Measurements from ENCODE around the gene APOH.

APOH gene

GRCh38 chr17:66228887-66229782, at the start of gene APOH:
Gene APOH, minus strand, starts transcription at chr17:66229415. Its CDS starts 36 bp downstream, at chr17:66229379.
- H3K27me3 ChIP-seq (ENCODE audit: control insufficient read depth, insufficient read depth, low read length) = no peaks in the 10 kb centered on the region
- H3K27ac ChIP-seq (ENCODE audit: low read depth, low read length) = no peak within 1 kb of the TSS
- H3K4me1 ChIP-seq (ENCODE audit: control insufficient read depth, insufficient read depth, low read length) = no peaks in the 10 kb centered on the region
- no peak within 1 kb of the TSS for H3K4me3 ChIP-seq (ENCODE audit: low read length)
- no peaks in the 10 kb centered on the region for H3K36me3 ChIP-seq (ENCODE audit: control insufficient read depth, insufficient read depth, low read length)
- no peak within 1 kb of the TSS for H3K9ac ChIP-seq (ENCODE audit: low read length)

- Histone ChIP-seq H3K4me3 (ENCODE audit: low read length) (no peak overlapping the region), H3K4me1 (ENCODE audit: control insufficient read depth, insufficient read depth, low read length) (peaks cover 4% of the 10 kb centered on the region), H3K27ac (ENCODE audit: low read depth, low read length) (no peak overlapping the region), H3K9ac (ENCODE audit: low read length) (no peak overlapping the region), H3K27me3 (ENCODE audit: control insufficient read depth, insufficient read depth, low read length) (no peaks in the 10 kb centered on the region), H3K36me3 (ENCODE audit: control insufficient read depth, insufficient read depth, low read length) (no peaks in the 10 kb centered on the region)
These were observed 48.0 kb upstream of the APOH start for GRCh38 chr17:66277191-66277590.

- Histone ChIP-seq H3K27me3 (ENCODE audit: control insufficient read depth, insufficient read depth, low read length) (no peaks in the 10 kb centered on the region), H3K4me3 (ENCODE audit: low read length) (no peak overlapping the region), H3K27ac (ENCODE audit: low read depth, low read length) (no peak overlapping the region), H3K36me3 (ENCODE audit: control insufficient read depth, insufficient read depth, low read length) (no peaks in the 10 kb centered on the region), H3K9ac (ENCODE audit: low read length) (no peak overlapping the region), H3K4me1 (ENCODE audit: control insufficient read depth, insufficient read depth, low read length) (peaks cover 4% of the 10 kb centered on the region)
These were observed 47.2 kb upstream of the APOH start for GRCh38 chr17:66276328-66276937.

GRCh38 chr17:66275651-66276050, 46.4 kb upstream of the APOH start:
- Histone ChIP-seq H3K4me3 (ENCODE audit: low read length) (no peak overlapping the region), H3K9ac (ENCODE audit: low read length) (no peak overlapping the region), H3K4me1 (ENCODE audit: control insufficient read depth, insufficient read depth, low read length) (peaks cover 4% of the 10 kb centered on the region), H3K36me3 (ENCODE audit: control insufficient read depth, insufficient read depth, low read length) (no peaks in the 10 kb centered on the region), H3K27ac (ENCODE audit: low read depth, low read length) (no peak overlapping the region), H3K27me3 (ENCODE audit: control insufficient read depth, insufficient read depth, low read length) (no peaks in the 10 kb centered on the region)

GRCh38 chr17:66273586-66273848, 44.3 kb upstream of the APOH start:
- no peaks in the 10 kb centered on the region for H3K36me3 ChIP-seq (ENCODE audit: control insufficient read depth, insufficient read depth, low read length)
- H3K27ac ChIP-seq (ENCODE audit: low read depth, low read length) = no peak overlapping the region
- H3K27me3 ChIP-seq (ENCODE audit: control insufficient read depth, insufficient read depth, low read length) = no peaks in the 10 kb centered on the region
- no peak overlapping the region for H3K9ac ChIP-seq (ENCODE audit: low read length)
- no peak overlapping the region for H3K4me3 ChIP-seq (ENCODE audit: low read length)
- peaks cover 4% of the 10 kb centered on the region for H3K4me1 ChIP-seq (ENCODE audit: control insufficient read depth, insufficient read depth, low read length)

- Histone ChIP-seq H3K27me3 (ENCODE audit: control insufficient read depth, insufficient read depth, low read length) (no peaks in the 10 kb centered on the region), H3K4me1 (ENCODE audit: control insufficient read depth, insufficient read depth, low read length) (peaks cover 4% of the 10 kb centered on the region), H3K4me3 (ENCODE audit: low read length) (no peak overlapping the region), H3K9ac (ENCODE audit: low read length) (no peak overlapping the region), H3K27ac (ENCODE audit: low read depth, low read length) (no peak overlapping the region), H3K36me3 (ENCODE audit: control insufficient read depth, insufficient read depth, low read length) (no peaks in the 10 kb centered on the region)
These were observed 43.8 kb upstream of the APOH start for GRCh38 chr17:66272811-66273585.

GRCh38 chr17:66271512-66271911, 42.3 kb upstream of the APOH start:
- Histone ChIP-seq H3K27ac (ENCODE audit: low read depth, low read length) (no peak overlapping the region), H3K36me3 (ENCODE audit: control insufficient read depth, insufficient read depth, low read length) (no peaks in the 10 kb centered on the region), H3K27me3 (ENCODE audit: control insufficient read depth, insufficient read depth, low read length) (no peaks in the 10 kb centered on the region), H3K9ac (ENCODE audit: low read length) (no peak overlapping the region), H3K4me3 (ENCODE audit: low read length) (no peak overlapping the region), H3K4me1 (ENCODE audit: control insufficient read depth, insufficient read depth, low read length) (peaks cover 4% of the 10 kb centered on the region)

- Histone ChIP-seq H3K27me3 (ENCODE audit: control insufficient read depth, insufficient read depth, low read length) (no peaks in the 10 kb centered on the region), H3K4me3 (ENCODE audit: low read length) (no peak overlapping the region), H3K9ac (ENCODE audit: low read length) (no peak overlapping the region), H3K4me1 (ENCODE audit: control insufficient read depth, insufficient read depth, low read length) (peaks cover 4% of the 10 kb centered on the region), H3K27ac (ENCODE audit: low read depth, low read length) (no peak overlapping the region), H3K36me3 (ENCODE audit: control insufficient read depth, insufficient read depth, low read length) (no peaks in the 10 kb centered on the region)
These were observed 40.9 kb upstream of the APOH start for GRCh38 chr17:66270106-66270505.

GRCh38 chr17:66268247-66268927, 39.2 kb upstream of the APOH start:
- H3K4me3 ChIP-seq (ENCODE audit: low read length) = no peak overlapping the region
- H3K27ac ChIP-seq (ENCODE audit: low read depth, low read length) = no peak overlapping the region
- H3K27me3 ChIP-seq (ENCODE audit: control insufficient read depth, insufficient read depth, low read length) = no peaks in the 10 kb centered on the region
- H3K36me3 ChIP-seq (ENCODE audit: control insufficient read depth, insufficient read depth, low read length) = no peaks in the 10 kb centered on the region
- no peak overlapping the region for H3K9ac ChIP-seq (ENCODE audit: low read length)
- peaks cover 4% of the 10 kb centered on the region for H3K4me1 ChIP-seq (ENCODE audit: control insufficient read depth, insufficient read depth, low read length)

- H3K27ac ChIP-seq (ENCODE audit: low read depth, low read length) = no peak overlapping the region
- H3K4me1 ChIP-seq (ENCODE audit: control insufficient read depth, insufficient read depth, low read length) = no peaks in the 10 kb centered on the region
- no peak overlapping the region for H3K4me3 ChIP-seq (ENCODE audit: low read length)
- H3K9ac ChIP-seq (ENCODE audit: low read length) = no peak overlapping the region
- H3K36me3 ChIP-seq (ENCODE audit: control insufficient read depth, insufficient read depth, low read length) = no peaks in the 10 kb centered on the region
- H3K27me3 ChIP-seq (ENCODE audit: control insufficient read depth, insufficient read depth, low read length) = no peaks in the 10 kb centered on the region
These were observed 35.5 kb upstream of the APOH start for GRCh38 chr17:66264696-66265095.

GRCh38 chr17:66262767-66263166, 33.6 kb upstream of the APOH start:
- Histone ChIP-seq H3K4me1 (ENCODE audit: control insufficient read depth, insufficient read depth, low read length) (no peaks in the 10 kb centered on the region), H3K27me3 (ENCODE audit: control insufficient read depth, insufficient read depth, low read length) (no peaks in the 10 kb centered on the region), H3K4me3 (ENCODE audit: low read length) (no peak overlapping the region), H3K27ac (ENCODE audit: low read depth, low read length) (no peak overlapping the region), H3K36me3 (ENCODE audit: control insufficient read depth, insufficient read depth, low read length) (no peaks in the 10 kb centered on the region), H3K9ac (ENCODE audit: low read length) (no peak overlapping the region)

GRCh38 chr17:66260688-66261087, 31.5 kb upstream of the APOH start:
- H3K9ac ChIP-seq (ENCODE audit: low read length) = no peak overlapping the region

More at GRCh38 chr17:66260688-66261087, 31.5 kb upstream of the APOH start:
- H3K36me3 ChIP-seq (ENCODE audit: control insufficient read depth, insufficient read depth, low read length) = no peaks in the 10 kb centered on the region
- no peaks in the 10 kb centered on the region for H3K27me3 ChIP-seq (ENCODE audit: control insufficient read depth, insufficient read depth, low read length)
- no peak overlapping the region for H3K4me3 ChIP-seq (ENCODE audit: low read length)
- H3K4me1 ChIP-seq (ENCODE audit: control insufficient read depth, insufficient read depth, low read length) = no peaks in the 10 kb centered on the region
- no peak overlapping the region for H3K27ac ChIP-seq (ENCODE audit: low read depth, low read length)
